ENCODE results near the gene ACBD5. TPM values are rescaled to one million over a fixed set of nuclear protein-coding genes. Genes with fewer than 3 reads are reported as not detected.
A peak's percentile ranks its signal among the peaks of the same experiment; 100 is the strongest.
"Not testable (repeated sequence)": the region's sequence is repeated elsewhere in the genome, so short reads cannot be mapped to it uniquely, and the experiment has no call there.

The ACBD5 gene
- 21.1 and 24.3 TPM in 2 replicates for total RNA-seq (ENCODE audit: low replicate concordance)
- long read RNA-seq, full-length matches to known transcripts: 16 of 39 reads
- long read RNA-seq, partial matches to known transcripts: 12 of 39 reads
- long read RNA-seq, other reads (novel, unspliced or antisense): 11 of 39 reads

- peaks cover 12% of the 10 kb centered on the region for H3K4me1 Mint-ChIP-seq (ENCODE audit: unreplicated experiment)
- TF ChIP-seq CTCF (conservative IDR thresholded peaks at IDR 0.05): no peak
- H3K27ac Mint-ChIP-seq: peak within 1 kb of the TSS; percentile 98
- H3K36me3 Mint-ChIP-seq: peaks cover 4% of the 10 kb centered on the region
- H3K27me3 Mint-ChIP-seq: peaks cover 3% of the 10 kb centered on the region
- H3K4me3 Mint-ChIP-seq: peak within 1 kb of the TSS; percentile 94
- peak; percentile 77 for DNase-seq (ENCODE audit: extremely low spot score, unreplicated experiment)
- no peaks in the 10 kb centered on the region for H3K9me3 Mint-ChIP-seq
These were observed at the start of gene ACBD5 for GRCh38 chr10:27240212-27241009. ACBD5 (minus strand) TSS chr10:27240797; CDS start chr10:27240688, 109 bp downstream.

- DNase-seq (ENCODE audit: extremely low spot score, unreplicated experiment): no peak
- Mint-ChIP-seq H3K27ac (peak overlapping the region; percentile 66), H3K4me3 (no peak overlapping the region), H3K9me3 (no peaks in the 10 kb centered on the region), H3K4me1 (ENCODE audit: unreplicated experiment) (no peaks in the 10 kb centered on the region), H3K36me3 (no peaks in the 10 kb centered on the region), H3K27me3 (no peaks in the 10 kb centered on the region)
- peak; percentile 28 for TF ChIP-seq CTCF (conservative IDR thresholded peaks at IDR 0.05)
These were observed 44.5 kb upstream of the ACBD5 start for GRCh38 chr10:27285093-27285492.

GRCh38 chr10:27276581-27276980, 36.0 kb upstream of the ACBD5 start:
- no peak for DNase-seq (ENCODE audit: extremely low spot score, unreplicated experiment)
- Mint-ChIP-seq H3K9me3 (no peaks in the 10 kb centered on the region), H3K4me1 (ENCODE audit: unreplicated experiment) (no peaks in the 10 kb centered on the region), H3K27me3 (peaks cover 17% of the 10 kb centered on the region), H3K4me3 (no peak overlapping the region), H3K27ac (no peak overlapping the region), H3K36me3 (no peaks in the 10 kb centered on the region)
- no peak for TF ChIP-seq CTCF (conservative IDR thresholded peaks at IDR 0.05)

- H3K36me3 Mint-ChIP-seq; H3K27ac Mint-ChIP-seq; DNase-seq (ENCODE audit: extremely low spot score, unreplicated experiment); H3K4me1 Mint-ChIP-seq (ENCODE audit: unreplicated experiment); H3K4me3 Mint-ChIP-seq; H3K9me3 Mint-ChIP-seq: not testable (repeated sequence)
- H3K27me3 Mint-ChIP-seq: peaks cover 31% of the 10 kb centered on the region
These were observed 25.4 kb upstream of the ACBD5 start for GRCh38 chr10:27266025-27266424.

GRCh38 chr10:27262788-27263187, 22.2 kb upstream of the ACBD5 start:
- H3K4me1 Mint-ChIP-seq (ENCODE audit: unreplicated experiment): peaks cover 12% of the 10 kb centered on the region
- not testable (repeated sequence) for H3K36me3 Mint-ChIP-seq; H3K4me3 Mint-ChIP-seq; DNase-seq (ENCODE audit: extremely low spot score, unreplicated experiment); H3K9me3 Mint-ChIP-seq; H3K27ac Mint-ChIP-seq
- peaks cover 56% of the 10 kb centered on the region for H3K27me3 Mint-ChIP-seq

GRCh38 chr10:27258838-27259812, 18.5 kb upstream of the ACBD5 start:
- H3K9me3 Mint-ChIP-seq: no peaks in the 10 kb centered on the region
- TF ChIP-seq CTCF (conservative IDR thresholded peaks at IDR 0.05): peak; percentile 40
- DNase-seq (ENCODE audit: extremely low spot score, unreplicated experiment): no peak
- H3K27ac Mint-ChIP-seq: peak overlapping the region; percentile 46
- H3K4me1 Mint-ChIP-seq (ENCODE audit: unreplicated experiment): peaks cover 12% of the 10 kb centered on the region
- peaks cover 72% of the 10 kb centered on the region for H3K27me3 Mint-ChIP-seq
- peak overlapping the region; percentile 96 for H3K4me3 Mint-ChIP-seq
- peaks cover 8% of the 10 kb centered on the region for H3K36me3 Mint-ChIP-seq

Measured in type B pancreatic cell (in vitro differentiated cells).